Measurements from ENCODE around the gene NFKB1. TPM values are rescaled to one million over a fixed set of nuclear protein-coding genes. Genes with fewer than 3 reads are reported as not detected.
A peak's percentile ranks its signal among the peaks of the same experiment; 100 is the strongest.

Gene NFKB1
- total RNA-seq, 8 experiments from 2014 or later: 5.0 to 45.7 (median 10.2) TPM

DNA sequence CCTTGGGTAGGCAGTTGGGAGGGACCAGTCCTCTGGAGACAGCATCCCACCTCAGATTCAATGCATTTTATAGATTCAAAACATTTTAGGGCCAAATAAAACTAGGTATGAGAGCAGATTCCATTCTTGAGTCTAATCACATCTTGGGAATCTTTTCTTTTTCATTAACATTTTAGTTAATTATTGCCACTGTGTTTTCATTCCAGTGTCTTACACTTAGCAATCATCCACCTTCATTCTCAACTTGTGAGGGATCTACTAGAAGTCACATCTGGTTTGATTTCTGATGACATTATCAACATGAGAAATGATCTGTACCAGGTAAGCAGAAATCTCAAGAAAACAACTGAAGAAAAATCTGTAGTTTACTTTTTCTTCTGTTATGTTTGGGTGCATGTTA lies 99.5 kb downstream of the NFKB1 start:
- no peak for ATAC-seq (replicated peaks in 6 of 8)
- in situ Hi-C loops (cut with MboI; ENCODE audit: low pct_unique_long_range_greater_than_20kb in 2 of 9, low sequenced_read_pairs in 9 of 9, unreplicated experiment in 9 of 9): loop anchor here in 2 of 9 experiments (25.0 kb wide), 2 partner anchors 412 to 487 kb away; partner anchors contain the start of genes BDH2 (in 1 of the 2), SLC9B1 (in 1 of the 2) and SLC9B2 (in 1 of the 2)
- Histone ChIP-seq H3K4me1 (replicated peaks in 1 of 2) (no peaks in the 10 kb centered on the region), H3K4me3 (no peak overlapping the region), H3K27ac (no peak overlapping the region)

DNA sequence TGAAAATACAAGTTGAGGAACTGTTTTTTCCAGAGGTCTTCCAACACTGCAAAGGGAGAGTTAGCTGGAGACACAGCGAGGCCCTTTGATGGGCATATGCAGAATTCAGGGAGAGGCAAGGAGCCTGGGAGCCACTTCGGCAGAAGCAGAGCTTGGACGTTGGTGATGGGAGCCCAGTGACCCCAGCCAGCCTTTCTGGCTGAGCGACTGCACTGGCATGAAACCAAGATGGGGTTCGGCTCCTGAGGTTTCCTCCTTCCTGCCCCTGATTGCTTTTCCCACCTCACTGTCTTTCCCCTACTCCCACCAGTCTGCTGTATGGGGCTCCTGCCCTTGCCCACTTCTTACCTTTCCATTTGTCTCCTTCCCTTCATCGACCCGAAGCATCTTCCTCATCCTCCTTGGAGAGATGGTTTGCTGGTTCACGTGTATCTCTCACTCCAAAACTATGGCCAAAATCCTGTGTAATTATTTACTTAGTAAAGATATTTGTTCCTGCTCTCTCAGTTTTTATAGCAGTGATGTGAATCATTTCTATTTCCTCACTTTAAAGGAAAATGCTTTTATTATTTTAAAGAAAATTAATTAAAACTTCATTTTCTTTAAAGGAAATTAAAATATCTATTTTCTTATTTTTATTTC lies 100.5 kb downstream of the NFKB1 start:
- Histone ChIP-seq H3K27ac (no peak overlapping the region), H3K4me1 (replicated peaks in 1 of 2) (no peaks in the 10 kb centered on the region), H3K4me3 (no peak overlapping the region)
- ATAC-seq (replicated peaks in 6 of 8): no peak
- in situ Hi-C loops (cut with MboI; ENCODE audit: low pct_unique_long_range_greater_than_20kb in 2 of 9, low sequenced_read_pairs in 9 of 9, unreplicated experiment in 9 of 9): loop anchor here in 2 of 9 experiments (25.0 kb wide), 2 partner anchors 411 to 486 kb away; partner anchors contain the start of genes BDH2 (in 1 of the 2), SLC9B1 (in 1 of the 2) and SLC9B2 (in 1 of the 2)
- 82 to 100% (median 94%) methylated on average over 1 to 8 of the region's 8 CpGs for WGBS, 10 experiments

DNA sequence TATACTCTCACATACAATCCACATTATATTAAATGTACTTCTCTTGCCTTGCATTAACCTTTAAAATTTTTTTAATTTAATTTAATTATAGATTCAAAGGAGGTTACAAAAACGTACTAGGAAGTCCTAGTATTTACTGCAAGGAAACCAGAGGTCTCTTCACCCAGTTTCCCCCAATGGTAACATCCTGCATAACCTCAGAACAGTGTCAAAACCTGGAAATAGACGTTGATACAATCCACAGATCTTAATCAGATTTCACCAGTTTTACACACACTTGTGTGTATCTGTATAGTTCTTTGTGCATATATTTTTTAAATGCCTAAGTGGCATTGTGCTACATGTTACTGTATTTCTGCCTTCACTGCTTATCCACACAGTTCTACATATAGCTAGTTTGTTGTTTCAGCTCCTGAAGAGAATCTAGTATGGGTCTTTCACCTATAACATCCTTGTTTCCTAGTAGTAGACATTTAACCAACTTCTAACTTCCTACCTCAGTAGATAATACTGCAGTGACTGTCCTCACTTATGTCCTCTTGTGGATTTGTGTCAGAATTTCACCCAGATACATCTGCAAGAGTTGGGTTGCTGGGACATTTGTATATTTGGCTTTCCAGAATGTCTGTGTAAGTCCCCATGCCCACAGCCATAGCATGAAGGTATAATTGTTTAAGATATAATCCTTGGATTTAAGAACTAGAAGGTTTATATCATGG lies 103.2 kb downstream of the NFKB1 start:
- in situ Hi-C loops (cut with MboI; ENCODE audit: low pct_unique_long_range_greater_than_20kb in 2 of 9, low sequenced_read_pairs in 9 of 9, unreplicated experiment in 9 of 9): loop anchor here in 2 of 9 experiments (25.0 kb wide), 2 partner anchors 408 to 483 kb away; partner anchors contain the start of genes BDH2 (in 1 of the 2), SLC9B1 (in 1 of the 2) and SLC9B2 (in 1 of the 2)
- H3K27ac ChIP-seq: no peak overlapping the region

GRCh38 chr4:102606261-102606660 lies 105.1 kb downstream of the NFKB1 start:
- in situ Hi-C loops (cut with MboI; ENCODE audit: low pct_unique_long_range_greater_than_20kb in 2 of 9, low sequenced_read_pairs in 9 of 9, unreplicated experiment in 9 of 9): loop anchor here in 2 of 9 experiments (25.0 kb wide), 2 partner anchors 406 to 481 kb away; partner anchors contain the start of genes BDH2 (in 1 of the 2), SLC9B1 (in 1 of the 2) and SLC9B2 (in 1 of the 2)

More for the DNA sequence above, 103.2 kb downstream of the NFKB1 start:
- no peaks in the 10 kb centered on the region for H3K4me1 ChIP-seq (replicated peaks in 1 of 2)
- no peak for ATAC-seq (replicated peaks in 6 of 8)
- WGBS, 10 experiments: 50 to 88% (median 79%) methylated on average over 1 to 2 of the region's 2 CpGs; no CpG with 5 or more reads in 1 of the 10 experiments
- no peak overlapping the region for H3K4me3 ChIP-seq

GRCh38 chr4:102606846-102607450 lies 105.8 kb downstream of the NFKB1 start:
- no peak for ATAC-seq (replicated peaks in 6 of 8)
- Histone ChIP-seq H3K4me1 (replicated peaks in 1 of 2) (no peaks in the 10 kb centered on the region), H3K27ac (no peak overlapping the region), H3K4me3 (no peak overlapping the region)
- in situ Hi-C loops (cut with MboI; ENCODE audit: low pct_unique_long_range_greater_than_20kb in 2 of 9, low sequenced_read_pairs in 9 of 9, unreplicated experiment in 9 of 9): loop anchor here in 2 of 9 experiments (25.0 kb wide), 2 partner anchors 405 to 480 kb away; partner anchors contain the start of genes BDH2 (in 1 of the 2), SLC9B1 (in 1 of the 2) and SLC9B2 (in 1 of the 2)
- 88 to 100% (median 91%) methylated on average over 2 to 5 of the region's 7 CpGs; no CpG with 5 or more reads in 5 of the 10 experiments for WGBS, 10 experiments

More at GRCh38 chr4:102606261-102606660, 105.1 kb downstream of the NFKB1 start:
- Histone ChIP-seq H3K4me3 (no peak overlapping the region), H3K4me1 (replicated peaks in 1 of 2) (no peaks in the 10 kb centered on the region), H3K27ac (no peak overlapping the region)
- WGBS, 10 experiments: 25 to 100% (median 100%) methylated on average over 1 to 3 of the region's 3 CpGs; no CpG with 5 or more reads in 3 of the 10 experiments
- ATAC-seq (replicated peaks in 6 of 8): peak in 3 of 8 experiments; percentile 38 to 75 (median 55)

- H3K4me1 ChIP-seq (replicated peaks in 1 of 2): no peaks in the 10 kb centered on the region
- 33 to 100% (median 93%) methylated on average over 1 of the region's 1 CpG; no CpG with 5 or more reads in 4 of the 10 experiments for WGBS, 10 experiments
- no peak overlapping the region for H3K27ac ChIP-seq
- in situ Hi-C loops (cut with MboI; ENCODE audit: low pct_unique_long_range_greater_than_20kb in 2 of 9, low sequenced_read_pairs in 9 of 9, unreplicated experiment in 9 of 9): loop anchor here in 2 of 9 experiments (25.0 kb wide), 2 partner anchors 404 to 479 kb away; partner anchors contain the start of genes BDH2 (in 1 of the 2), SLC9B1 (in 1 of the 2) and SLC9B2 (in 1 of the 2)
- ATAC-seq (replicated peaks in 6 of 8): peak in 1 of 8 experiments; percentile 57
- no peak overlapping the region for H3K4me3 ChIP-seq
Observed at GRCh38 chr4:102608190-102608589, 107.0 kb downstream of the NFKB1 start.

DNA sequence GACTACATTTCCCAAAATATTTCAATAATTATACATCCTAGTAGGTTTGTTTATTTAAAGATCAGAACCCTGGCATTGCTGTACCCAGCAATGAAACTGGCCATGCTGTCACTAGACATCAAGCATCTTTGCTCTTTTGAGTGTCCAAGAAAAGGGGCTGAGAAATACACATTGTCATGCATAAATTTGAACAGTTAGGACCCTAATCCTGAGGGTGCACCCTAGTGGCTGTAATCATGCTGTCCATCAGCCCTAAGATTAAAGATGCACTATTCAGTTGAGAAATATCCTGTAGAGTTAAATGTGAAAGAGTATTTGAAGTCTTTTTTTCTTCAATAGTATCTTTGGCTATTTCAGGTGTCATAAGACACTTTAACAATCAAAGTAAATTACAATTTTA lies 108.8 kb downstream of the NFKB1 start:
- H3K4me3 ChIP-seq: no peak overlapping the region
- in situ Hi-C loops (cut with MboI; ENCODE audit: low pct_unique_long_range_greater_than_20kb in 2 of 9, low sequenced_read_pairs in 9 of 9, unreplicated experiment in 9 of 9): loop anchor here in 2 of 9 experiments (25.0 kb wide), 2 partner anchors 402 to 477 kb away; partner anchors contain the start of genes BDH2 (in 1 of the 2), SLC9B1 (in 1 of the 2) and SLC9B2 (in 1 of the 2)
- ATAC-seq (replicated peaks in 6 of 8): no peak
- H3K27ac ChIP-seq: no peak overlapping the region
- no peaks in the 10 kb centered on the region for H3K4me1 ChIP-seq (replicated peaks in 1 of 2)

- no peak for ATAC-seq (replicated peaks in 6 of 8)
- WGBS, 10 experiments: 40 to 100% (median 90%) methylated on average over 1 to 3 of the region's 3 CpGs; no CpG with 5 or more reads in 3 of the 10 experiments
- Histone ChIP-seq H3K27ac (no peak overlapping the region), H3K4me3 (no peak overlapping the region), H3K4me1 (replicated peaks in 1 of 2) (no peaks in the 10 kb centered on the region)
- in situ Hi-C loops (cut with MboI; ENCODE audit: low pct_unique_long_range_greater_than_20kb in 2 of 9, low sequenced_read_pairs in 9 of 9, unreplicated experiment in 9 of 9): loop anchor here in 2 of 9 experiments (25.0 kb wide), 2 partner anchors 402 to 477 kb away; partner anchors contain the start of genes BDH2 (in 1 of the 2), SLC9B1 (in 1 of the 2) and SLC9B2 (in 1 of the 2)
Observed at GRCh38 chr4:102610476-102610875, 109.3 kb downstream of the NFKB1 start.

DNA sequence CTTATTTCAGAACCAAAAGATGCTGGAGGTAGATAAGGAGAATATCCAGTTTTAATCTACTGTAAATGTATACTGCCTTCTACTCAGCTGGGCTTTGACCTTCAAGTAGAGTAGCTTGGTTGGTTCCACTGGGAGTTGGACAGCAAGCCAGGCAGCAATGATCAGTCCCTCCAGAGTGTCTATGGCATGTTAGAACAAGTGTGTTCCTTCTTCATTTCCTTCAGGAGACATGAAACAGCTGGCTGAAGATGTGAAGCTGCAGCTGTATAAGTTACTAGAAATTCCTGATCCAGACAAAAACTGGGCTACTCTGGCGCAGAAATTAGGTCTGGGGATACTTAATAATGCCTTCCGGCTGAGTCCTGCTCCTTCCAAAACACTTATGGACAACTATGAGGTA lies 111.1 kb downstream of the NFKB1 start:
- no peak overlapping the region for H3K27ac ChIP-seq
- no peak for ATAC-seq (replicated peaks in 6 of 8)

DNA sequence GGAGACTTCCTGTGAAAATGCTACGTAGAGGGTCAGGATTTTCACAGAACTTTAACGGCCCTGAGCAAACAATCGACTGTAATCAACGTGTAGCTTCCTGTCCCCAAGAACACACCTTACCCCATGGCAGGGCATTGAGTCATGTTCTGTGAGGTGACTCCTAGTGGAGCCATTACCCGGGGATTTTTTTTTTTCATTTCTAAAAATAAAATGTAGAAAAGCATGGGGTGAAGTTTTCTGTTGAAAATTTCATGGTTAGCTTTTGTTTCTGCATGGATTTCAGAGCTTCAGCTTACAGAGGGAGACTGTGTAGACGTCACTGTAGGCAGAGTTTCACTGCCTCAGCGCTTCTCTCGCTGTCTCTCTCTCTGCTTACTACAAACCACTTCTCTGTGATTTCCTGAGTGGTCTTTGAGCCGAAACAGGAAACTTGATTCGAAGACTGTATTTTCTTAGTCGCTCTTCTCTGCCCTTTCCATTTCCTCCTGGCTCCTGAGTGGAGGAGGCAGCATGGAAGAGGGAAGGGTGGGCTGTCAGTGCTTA lies 111.7 kb downstream of the NFKB1 start:
- no peak overlapping the region for H3K27ac ChIP-seq
- H3K4me1 ChIP-seq (replicated peaks in 1 of 2): no peaks in the 10 kb centered on the region
- in situ Hi-C loops (cut with MboI; ENCODE audit: low pct_unique_long_range_greater_than_20kb in 2 of 9, low sequenced_read_pairs in 9 of 9, unreplicated experiment in 9 of 9): loop anchor here in 2 of 9 experiments (25.0 kb wide), 2 partner anchors 399 to 474 kb away; partner anchors contain the start of genes BDH2 (in 1 of the 2), SLC9B1 (in 1 of the 2) and SLC9B2 (in 1 of the 2)
- WGBS, 10 experiments: 79 to 100% (median 92%) methylated on average over 2 to 10 of the region's 11 CpGs; no CpG with 5 or more reads in 1 of the 10 experiments
- ATAC-seq (replicated peaks in 6 of 8): no peak
- no peak overlapping the region for H3K4me3 ChIP-seq

More for the DNA sequence above, 111.1 kb downstream of the NFKB1 start:
- in situ Hi-C loops (cut with MboI; ENCODE audit: low pct_unique_long_range_greater_than_20kb in 2 of 9, low sequenced_read_pairs in 9 of 9, unreplicated experiment in 9 of 9): loop anchor here in 2 of 9 experiments (25.0 kb wide), 2 partner anchors 400 to 475 kb away; partner anchors contain the start of genes BDH2 (in 1 of the 2), SLC9B1 (in 1 of the 2) and SLC9B2 (in 1 of the 2)
- WGBS, 10 experiments: 88 to 100% (median 100%) methylated on average over 1 to 2 of the region's 2 CpGs; no CpG with 5 or more reads in 2 of the 10 experiments
- H3K4me3 ChIP-seq: no peak overlapping the region
- no peaks in the 10 kb centered on the region for H3K4me1 ChIP-seq (replicated peaks in 1 of 2)

DNA sequence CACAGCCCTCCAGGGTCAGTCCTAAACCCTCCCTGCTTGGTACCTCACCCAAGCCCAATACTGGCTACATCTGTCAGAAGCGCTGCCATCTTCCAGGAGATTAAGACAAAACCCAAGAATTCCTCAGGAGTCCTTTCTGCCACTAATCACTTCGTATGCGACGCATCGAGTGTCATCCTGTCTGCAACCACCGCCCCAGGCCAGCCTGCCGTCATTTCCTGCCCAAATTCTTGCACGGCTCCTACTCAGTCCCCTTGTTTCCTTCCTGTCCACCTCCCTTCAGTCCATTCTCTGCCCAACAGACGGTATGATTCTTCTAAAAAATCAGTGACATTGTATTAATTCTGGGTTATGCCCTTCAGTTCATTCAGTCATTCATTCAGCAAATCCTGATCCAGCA lies 113.6 kb downstream of the NFKB1 start:
- WGBS, 10 experiments: 43 to 100% (median 96%) methylated on average over 1 to 8 of the region's 9 CpGs; no CpG with 5 or more reads in 3 of the 10 experiments
- no peak for ATAC-seq (replicated peaks in 6 of 8)
- in situ Hi-C loops (cut with MboI; ENCODE audit: low pct_unique_long_range_greater_than_20kb in 2 of 9, low sequenced_read_pairs in 9 of 9, unreplicated experiment in 9 of 9): loop anchor here in 2 of 9 experiments (25.0 kb wide), 2 partner anchors 398 to 472 kb away; partner anchors contain the start of genes BDH2 (in 1 of the 2), SLC9B1 (in 1 of the 2) and SLC9B2 (in 1 of the 2)
- H3K4me3 ChIP-seq: no peak overlapping the region
- H3K4me1 ChIP-seq (replicated peaks in 1 of 2): no peaks in the 10 kb centered on the region
- no peak overlapping the region for H3K27ac ChIP-seq
